SK-N-SH (cell line): Measurements from ENCODE around the gene TENT4A. TPM values are rescaled to one million over a fixed set of nuclear protein-coding genes. Genes with fewer than 3 reads are reported as not detected.

Experiments
- CTCF ChIA-PET: fragments of 300-600, 350-600 bp; formaldehyde crosslinking; extraction: SDS; loops from one replicate; lab custom pipeline; 2021; lab: Yijun Ruan, JAX
- POLR2A ChIA-PET: fragments of 350-600 bp; sonication (Branson Sonifier 250); formaldehyde crosslinking; extraction: SDS; loops from one replicate; lab custom pipeline; 2020; ENCODE audit warnings: antibody characterized with exemption, inconsistent platforms; lab: Yijun Ruan, JAX
- DNase-seq: peaks from one replicate; pipeline ENCODE4 v3.0.0; 2012
- H2AFZ ChIP-seq: fragments of 200-600 bp; sonication (generic); 2 replicates; pipeline ENCODE4 v1.8.1; 2016; ENCODE audit warnings: antibody characterized with exemption, mild to moderate bottlenecking, low read depth
- H3F3A ChIP-seq: fragments of 200-600 bp; sonication (generic); replicated peaks from 2 replicates; pipeline ENCODE3; 2016; ENCODE audit warnings: antibody characterized with exemption, mild to moderate bottlenecking; ENCODE audit not compliant: insufficient read depth
- H3K27ac ChIP-seq, 2 experiments: fragments of 200-500 bp in 1 of 2; fragments of 200-600 bp in 1 of 2; sonication (Bioruptor generic) in 1 of 2; sonication (generic), shearing (Covaris generic) in 1 of 2; 2 replicates each; pipeline versions ENCODE4 v1.5.1 to v1.6.1; 2014 to 2016; ENCODE audit warnings: low read depth in 2 of 2, inconsistent platforms in 1 of 2, low read length in 1 of 2, mild to moderate bottlenecking in 1 of 2, mixed read lengths in 1 of 2
- H3K27me3 ChIP-seq: fragments of 200-600 bp; sonication (generic), shearing (Covaris generic); 2 replicates; pipeline ENCODE4 v1.6.1; 2016; ENCODE audit warnings: mixed run types; ENCODE audit not compliant: insufficient read depth
- H3K36me3 ChIP-seq, 2 experiments: fragments of 200-500 bp in 1 of 2; fragments of 200-600 bp in 1 of 2; sonication (Bioruptor generic) in 1 of 2; sonication (generic) in 1 of 2; replicated peaks in 1 of 2; 2 replicates each; pipeline versions ENCODE3 to v1.5.1; 2014 to 2016; ENCODE audit warnings: low read length in 1 of 2, mild to moderate bottlenecking in 1 of 2; ENCODE audit not compliant: insufficient read depth in 2 of 2, control insufficient read depth in 1 of 2
- H3K4me1 ChIP-seq, 2 experiments: fragments of 200-500 bp in 1 of 2; fragments of 200-600 bp in 1 of 2; sonication (Bioruptor generic) in 1 of 2; sonication (generic), shearing (Covaris generic) in 1 of 2; 2 replicates each; pipeline versions ENCODE4 v1.5.1 to v1.6.1; 2014 to 2016; ENCODE audit warnings: low read depth in 1 of 2, low read length in 1 of 2, mixed run types in 1 of 2; ENCODE audit not compliant: insufficient read depth in 2 of 2, control insufficient read depth in 1 of 2
- H3K4me2 ChIP-seq: fragments of 200-600 bp; sonication (generic), shearing (Covaris generic); 2 replicates; pipeline ENCODE4 v1.6.1; 2017; ENCODE audit warnings: mixed run types
- H3K4me3 ChIP-seq, 2 experiments: fragments of 200-500 bp in 1 of 2; fragments of 200-600 bp in 1 of 2; sonication (Bioruptor generic) in 1 of 2; sonication (generic), shearing (Covaris generic) in 1 of 2; 2 replicates each; pipeline versions ENCODE4 v1.5.1 to v1.8.1; 2014 to 2016; ENCODE audit warnings: low read depth in 2 of 2, inconsistent platforms in 1 of 2, low read length in 1 of 2, mild to moderate bottlenecking in 1 of 2, mixed read lengths in 1 of 2, moderate library complexity in 1 of 2
- H3K79me2 ChIP-seq: fragments of 200-600 bp; sonication (generic); 2 replicates; pipeline ENCODE4 v1.8.1; 2017; ENCODE audit warnings: mild to moderate bottlenecking; ENCODE audit not compliant: insufficient read depth
- H3K9ac ChIP-seq: fragments of 200-600 bp; sonication (generic); 2 replicates; pipeline ENCODE4 v1.6.1; 2017; ENCODE audit warnings: mixed run types
- H3K9me2 ChIP-seq: fragments of 200-600 bp; sonication (generic); 2 replicates; pipeline ENCODE4 v1.6.1; 2017; ENCODE audit warnings: mixed run types
- H3K9me3 ChIP-seq: fragments of 200-600 bp; sonication (generic); 2 replicates; pipeline ENCODE4 v1.6.1; 2017; ENCODE audit warnings: mixed run types, mild to moderate bottlenecking, moderate library complexity
- H4K20me1 ChIP-seq: fragments of 200-600 bp; sonication (generic); 2 replicates; pipeline ENCODE4 v1.6.1; 2017; ENCODE audit warnings: mild to moderate bottlenecking, mixed run types; ENCODE audit not compliant: insufficient read depth
- CHD2 ChIP-seq: fragments of 150-350 bp; IDR thresholded peaks from 2 replicates; pipeline ENCODE4 v1.6.1; 2018; ENCODE audit warnings: low read length; ENCODE audit not compliant: partially characterized antibody
- EP300 ChIP-seq, 2 experiments: IDR thresholded peaks; 2 replicates each; pipeline versions ENCODE4 v1.4.0 to v1.6.1; 2012; ENCODE audit warnings: borderline replicate concordance in 1 of 2, low read depth in 1 of 2, low read length in 1 of 2
- FOSL2 ChIP-seq: IDR thresholded peaks from 2 replicates; pipeline ENCODE4 v1.4.0; 2012; ENCODE audit warnings: low read depth, mild to moderate bottlenecking, moderate library complexity, borderline replicate concordance
- JUND ChIP-seq: IDR thresholded peaks from 2 replicates; pipeline ENCODE4 v1.4.0; 2012
- MXI1 ChIP-seq: IDR thresholded peaks from 2 replicates; pipeline ENCODE4 v1.6.1; 2012; ENCODE audit warnings: mild to moderate bottlenecking, low read depth, low read length, improper control_type of control experiment
- NRF1 ChIP-seq: IDR thresholded peaks from 2 replicates; pipeline ENCODE4 v1.6.1; 2012; ENCODE audit warnings: low read depth, mild to moderate bottlenecking, low read length
- POLR2AphosphoS5 ChIP-seq: IDR thresholded peaks from 2 replicates; pipeline ENCODE4 v1.6.1; 2012; ENCODE audit warnings: low read depth, low read length
- RAD21 ChIP-seq: IDR thresholded peaks from 2 replicates; pipeline ENCODE4 v1.6.1; 2012; ENCODE audit warnings: mild to moderate bottlenecking, low read length
- RCOR1 ChIP-seq: fragments of 150-350 bp; IDR thresholded peaks from 2 replicates; pipeline ENCODE4 v1.6.1; 2017; ENCODE audit warnings: antibody characterized with exemption, low read length
- RFX5 ChIP-seq: IDR thresholded peaks from 2 replicates; pipeline ENCODE4 v1.6.1; 2012; ENCODE audit warnings: mild to moderate bottlenecking, improper control_type of control experiment, low read length
- RXRA ChIP-seq: IDR thresholded peaks from 2 replicates; pipeline ENCODE4 v1.4.0; 2012; ENCODE audit warnings: low read depth, mild to moderate bottlenecking, borderline replicate concordance
- SIN3A ChIP-seq: IDR thresholded peaks from 2 replicates; pipeline ENCODE4 v1.6.1; 2012; ENCODE audit warnings: low read depth, mild to moderate bottlenecking, low read length, moderate library complexity, borderline replicate concordance
- TCF12 ChIP-seq: IDR thresholded peaks from 2 replicates; pipeline ENCODE4 v1.4.0; 2012
- USF1 ChIP-seq: IDR thresholded peaks from 2 replicates; pipeline ENCODE4 v1.4.0; 2012; ENCODE audit warnings: low read depth, borderline replicate concordance
- USF2 ChIP-seq: fragments of 150-350 bp; IDR thresholded peaks from 2 replicates; pipeline ENCODE4 v1.6.1; 2017; ENCODE audit warnings: antibody characterized with exemption, low read length, low read depth, borderline replicate concordance
- ZBTB33 ChIP-seq: IDR thresholded peaks from 2 replicates; pipeline ENCODE4 v1.4.0; 2012; ENCODE audit warnings: low read depth, borderline replicate concordance
- WGBS: methylation state at CpG from one replicate; pipeline ENCODE4 v1.1.6; 2017; ENCODE audit warnings: low lambda C conversion rate; 5-methylcytosine and 5-hydroxymethylcytosine counted together
- polyA plus RNA-seq, 3 experiments: library from polyadenylated mRNA; depleted of rRNA; stranded (reverse); fragments of >200 nt; gene quantifications; 2 replicates each; pipeline ENCODE4 v1.2.3, GENCODE V29; 2012
- TF ChIP-seq, protein P1 (sequence below): IDR thresholded peaks from 2 replicates; pipeline ENCODE4; 2012

Gene TENT4A
- polyA plus RNA-seq, 1 of the 3 experiments (the other 2 are of a cell fraction): 6.0 TPM

- Histone ChIP-seq H3K4me3 (no peak overlapping the region), H3F3A (peaks cover 5% of the 10 kb centered on the region), H2AFZ (no peak overlapping the region), H3K9ac (no peak overlapping the region), H3K9me3 (no peaks in the 10 kb centered on the region), H4K20me1 (peaks cover 99% of the 10 kb centered on the region), H3K36me3 (peaks cover 4 to 5% of the 10 kb centered on the region in 2 experiments), H3K27me3 (no peaks in the 10 kb centered on the region), H3K4me2 (no peak overlapping the region), H3K27ac (no peak overlapping the region), H3K9me2 (no peaks in the 10 kb centered on the region), H3K79me2 (peaks cover 100% of the 10 kb centered on the region), H3K4me1 (peaks cover 44 to 66% of the 10 kb centered on the region in 2 experiments)
- 96% methylated on average over 4 of the region's 4 CpGs for WGBS
- ChIA-PET CTCF (interaction anchor here (0.6 to 1.4 kb wide), 3 partner anchors 14 to 1102 kb away, joined by 3 to 5 read pairs (median 3); no protein-coding TSS in a partner anchor), POLR2A (no interaction called here)
- TF ChIP-seq RXRA: no peak
- TF ChIP-seq, protein P1, sequence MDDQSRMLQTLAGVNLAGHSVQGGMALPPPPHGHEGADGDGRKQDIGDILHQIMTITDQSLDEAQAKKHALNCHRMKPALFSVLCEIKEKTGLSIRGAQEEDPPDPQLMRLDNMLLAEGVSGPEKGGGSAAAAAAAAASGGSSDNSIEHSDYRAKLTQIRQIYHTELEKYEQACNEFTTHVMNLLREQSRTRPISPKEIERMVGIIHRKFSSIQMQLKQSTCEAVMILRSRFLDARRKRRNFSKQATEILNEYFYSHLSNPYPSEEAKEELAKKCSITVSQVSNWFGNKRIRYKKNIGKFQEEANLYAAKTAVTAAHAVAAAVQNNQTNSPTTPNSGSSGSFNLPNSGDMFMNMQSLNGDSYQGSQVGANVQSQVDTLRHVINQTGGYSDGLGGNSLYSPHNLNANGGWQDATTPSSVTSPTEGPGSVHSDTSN: no peak
- TF ChIP-seq RFX5: no peak
- no peak for TF ChIP-seq ZBTB33
- no peak for DNase-seq
Measured at GRCh38 chr5:6725421-6725820, 12.2 kb downstream of the TENT4A start.

DNA sequence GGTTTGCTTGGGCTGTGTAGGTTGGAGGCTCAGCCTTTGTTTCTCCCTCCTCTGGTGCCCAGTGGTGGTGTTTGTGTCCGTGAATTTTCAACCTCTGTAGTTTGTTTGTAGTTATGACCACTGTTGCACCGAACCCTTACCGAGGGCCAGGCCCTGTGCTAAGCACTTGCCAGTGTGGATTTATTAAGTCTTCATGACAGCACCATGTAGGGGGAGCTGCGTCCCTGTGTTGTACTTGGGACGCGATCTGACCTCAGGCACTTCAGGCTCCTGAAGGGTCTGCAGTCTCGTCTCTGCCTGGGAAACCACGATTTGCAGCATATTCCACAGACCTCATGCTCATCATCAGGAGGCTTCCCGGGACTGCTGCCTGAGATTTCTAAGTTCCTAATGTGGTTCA lies 12.8 kb downstream of the TENT4A start:
- Histone ChIP-seq H3K27me3 (no peaks in the 10 kb centered on the region), H3K36me3 (peaks cover 5 to 6% of the 10 kb centered on the region in 2 experiments), H3F3A (peaks cover 7% of the 10 kb centered on the region), H3K9me3 (no peaks in the 10 kb centered on the region), H3K4me3 (no peak overlapping the region), H4K20me1 (peaks cover 98% of the 10 kb centered on the region), H3K4me1 (peaks cover 46 to 62% of the 10 kb centered on the region in 2 experiments), H3K27ac (no peak overlapping the region), H3K9me2 (no peaks in the 10 kb centered on the region), H3K4me2 (no peak overlapping the region), H3K79me2 (peaks cover 100% of the 10 kb centered on the region), H3K9ac (no peak overlapping the region), H2AFZ (no peak overlapping the region)
- DNase-seq: no peak
- 92% methylated on average over 7 of the region's 9 CpGs for WGBS
- TF ChIP-seq POLR2AphosphoS5 (no peak), JUND (no peak), FOSL2 (no peak), RCOR1 (no peak), NRF1 (no peak), MXI1 (no peak), EP300 (IDR thresholded peaks at IDR 0.05; ENCODE audit: borderline replicate concordance in 1 of 2, low read depth in 1 of 2, low read length in 1 of 2) (no peak), RAD21 (no peak), TCF12 (no peak), SIN3A (no peak), USF1 (no peak), USF2 (no peak), ZBTB33 (no peak), CHD2 (no peak)
- TF ChIP-seq, protein P1: no peak
- ChIA-PET POLR2A (no interaction called here), CTCF (interaction anchor here (1.4 kb wide), 1 partner anchor 14 kb away, joined by 5 read pairs; no protein-coding TSS in a partner anchor)
